Mononuclear cell (primary cell): ENCODE data around the gene RPL4. TPM values are rescaled to one million over a fixed set of nuclear protein-coding genes. Genes with fewer than 3 reads are reported as not detected.

Source experiments
- H3K27me3 ChIP-seq: 2 replicates; pipeline ENCODE4 v1.6.0; 2011; ENCODE audit warnings: low read length, control low read depth; ENCODE audit not compliant: insufficient read depth
- H3K4me1 ChIP-seq: 2 replicates; pipeline ENCODE4 v1.5.1; 2011; ENCODE audit warnings: mild to moderate bottlenecking, low read length, control low read depth; ENCODE audit not compliant: insufficient read depth
- H3K4me3 ChIP-seq: 2 replicates; pipeline ENCODE4 v1.5.1; 2011; ENCODE audit warnings: mild to moderate bottlenecking, low read length, moderate library complexity
- H3K9me3 ChIP-seq: 2 replicates; pipeline ENCODE4 v1.5.1; 2011; ENCODE audit warnings: low read depth, mild to moderate bottlenecking, control low read depth, low read length
- total RNA-seq: library from RNA; depleted of rRNA; stranded (reverse); fragments of >200 nt; gene quantifications from one replicate; pipeline ENCODE4 v1.2.3, GENCODE V29; 2012

The RPL4 gene
- total RNA-seq, 1 donor, result 4,966 TPM

DNA sequence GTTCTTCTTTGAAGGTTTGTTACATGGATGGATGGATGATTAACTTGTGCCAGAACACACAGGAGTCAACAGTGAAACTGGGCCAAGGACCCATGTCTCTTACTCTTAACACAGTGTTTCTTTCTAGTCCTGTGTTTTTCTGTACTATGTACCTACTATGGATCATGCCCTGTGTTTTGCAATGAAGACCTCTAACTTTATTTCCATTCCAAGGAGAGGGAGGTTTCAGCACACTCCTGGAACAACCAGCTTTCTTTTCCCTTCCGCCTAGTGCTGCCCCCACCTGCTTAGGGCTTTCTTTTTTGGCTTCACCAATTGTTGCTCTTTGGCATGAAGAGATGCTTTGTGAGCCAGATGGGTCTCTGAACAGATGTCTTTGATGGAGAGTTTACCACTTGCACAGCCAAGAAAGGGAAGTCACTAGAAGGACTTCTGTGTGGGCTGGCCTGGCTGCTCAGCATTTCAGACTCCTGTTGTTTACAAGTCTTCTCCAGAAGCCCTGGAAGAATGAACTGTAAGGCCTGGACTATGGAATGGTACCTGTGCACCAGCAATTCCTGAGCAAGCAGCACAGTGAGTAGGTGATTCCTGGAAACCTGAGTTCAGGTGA lies 51.6 kb downstream of the RPL4 start:
- H3K27me3 ChIP-seq, result no peaks in the 10 kb centered on the region
- H3K4me3 ChIP-seq, result no peak overlapping the region
- peaks cover 18% of the 10 kb centered on the region for H3K4me1 ChIP-seq
- no peaks in the 10 kb centered on the region for H3K9me3 ChIP-seq

DNA sequence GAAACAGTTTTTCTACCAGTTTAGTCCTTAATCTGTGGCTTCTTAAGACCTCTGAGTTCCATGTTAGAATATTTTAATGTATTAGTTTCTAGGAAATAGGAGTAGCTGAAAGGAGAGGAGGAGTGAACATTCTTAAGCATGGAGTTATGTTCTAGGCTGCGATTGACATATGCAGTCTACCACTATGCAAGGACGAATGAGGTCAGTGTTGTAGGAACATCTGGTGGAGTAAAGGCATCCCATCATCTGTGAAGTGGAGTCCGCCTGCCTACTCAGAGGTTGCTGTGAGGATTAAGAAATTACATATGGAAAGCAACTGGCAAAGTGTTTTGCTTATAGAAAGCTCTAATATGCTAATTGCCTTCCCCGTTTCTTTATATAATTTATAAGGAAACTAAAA lies 52.2 kb downstream of the RPL4 start:
- H3K27me3 ChIP-seq, result no peaks in the 10 kb centered on the region
- peaks cover 18% of the 10 kb centered on the region for H3K4me1 ChIP-seq
- H3K4me3 ChIP-seq, result no peak overlapping the region
- H3K9me3 ChIP-seq, result no peaks in the 10 kb centered on the region

Other genes starting within 250 kb of the RPL4 start
- gene DIS3L, start 211.3 kb downstream of the RPL4 start, total RNA-seq, result 26.2 TPM
- 5.5 TPM for gene TIPIN, start 148.2 kb downstream of the RPL4 start, total RNA-seq
- gene MAP2K1, start 117.9 kb downstream of the RPL4 start, total RNA-seq, result 25.8 TPM
- 23.6 TPM for gene SNAPC5, start 7.1 kb downstream of the RPL4 start, total RNA-seq
- 10.2 TPM for gene ZWILCH, start 471 bp upstream of the RPL4 start, total RNA-seq
- not detected for gene LCTL, start 61.1 kb upstream of the RPL4 start, total RNA-seq
- 1.9 TPM for gene SMAD6, start 197.4 kb upstream of the RPL4 start, total RNA-seq